Fibroblast of skin of left biceps (primary cell): Measurements from ENCODE around the gene CENPP.

Experiments
- DNase-seq, 2 experiments: peaks; one replicate each; pipeline ENCODE4 v3.0.0-alpha.2; 2013; ENCODE audit warnings: low read depth in 2 of 2

CENPP gene

DNA sequence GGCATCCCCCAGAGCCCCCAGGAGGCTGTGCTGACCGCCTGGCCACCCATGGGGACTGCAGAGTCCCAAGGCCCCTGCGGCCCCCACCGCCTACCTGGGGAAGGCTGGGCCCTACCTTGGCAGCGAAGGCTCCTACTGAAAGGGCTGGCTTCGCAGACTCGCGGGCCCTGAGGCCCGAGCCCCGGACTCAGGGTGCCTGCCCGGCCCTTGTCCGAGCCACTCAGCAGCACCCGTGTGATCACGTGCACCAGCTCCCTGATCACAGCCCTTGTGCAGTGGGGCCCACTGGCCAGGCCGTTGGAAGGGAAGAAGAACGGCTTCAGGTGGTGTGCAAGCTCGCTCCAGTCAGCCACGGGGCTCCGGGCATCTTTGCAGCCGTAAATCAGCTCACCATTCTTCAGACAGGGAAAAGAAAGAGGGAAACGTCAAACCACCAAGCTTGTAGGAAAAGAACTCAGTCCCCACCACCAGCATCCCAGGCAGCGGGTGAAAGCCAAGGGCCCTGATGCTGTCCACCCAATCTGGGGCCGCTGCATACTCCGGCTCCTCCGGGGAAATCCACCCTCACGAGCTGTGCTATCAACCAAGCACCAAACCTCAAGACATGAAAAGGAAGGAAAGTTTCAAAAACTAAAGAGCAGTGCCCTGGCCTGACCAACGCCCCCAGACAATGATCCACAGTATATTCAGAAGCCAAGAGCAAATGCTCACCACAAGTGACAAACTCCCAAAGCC lies 312.3 kb downstream of the CENPP start:
- no peak for DNase-seq

DNA sequence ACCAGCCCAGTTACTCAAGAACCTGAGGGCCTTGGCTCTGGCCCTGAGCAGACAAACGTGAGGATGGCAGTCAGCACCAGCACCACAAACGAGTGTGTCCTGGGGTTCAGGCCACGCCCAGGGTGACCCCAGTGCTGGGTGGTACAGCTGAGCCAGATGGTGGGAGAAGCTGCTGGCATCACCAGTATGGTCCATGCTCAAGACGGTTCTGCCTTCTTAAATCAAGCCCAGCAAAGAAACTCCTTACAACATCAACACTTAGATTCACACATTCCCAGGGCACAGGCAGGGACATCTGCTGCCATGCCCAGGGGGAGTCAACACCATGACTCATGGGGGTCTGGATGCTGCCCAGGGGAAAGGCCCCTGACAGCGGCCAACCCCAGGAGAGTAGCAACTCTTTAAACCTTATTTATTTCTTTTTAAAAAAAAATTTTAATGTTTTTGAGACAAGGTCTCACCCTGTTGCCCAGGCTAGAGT lies 312.9 kb downstream of the CENPP start:
- no peak for DNase-seq

DNA sequence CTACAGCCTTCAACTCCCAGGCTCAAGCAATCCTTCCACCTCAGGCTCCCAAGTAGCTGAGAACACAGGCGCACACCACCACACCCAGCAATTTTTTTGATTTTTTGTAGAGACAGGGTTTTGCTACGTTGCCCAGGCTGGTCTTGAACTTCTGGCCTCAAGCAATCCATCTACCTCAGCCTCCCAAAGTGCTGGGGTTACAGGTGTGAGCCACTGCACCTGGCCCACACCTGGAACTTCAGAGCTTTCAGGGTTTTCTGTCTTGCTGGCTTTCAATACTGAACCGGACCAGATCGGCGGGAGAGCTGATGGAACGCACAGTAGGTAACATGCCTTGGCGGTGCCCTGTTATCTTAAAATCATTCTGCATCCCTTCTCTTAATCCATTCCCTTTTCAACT lies 313.4 kb downstream of the CENPP start:
- DNase-seq, result no peak

DNA sequence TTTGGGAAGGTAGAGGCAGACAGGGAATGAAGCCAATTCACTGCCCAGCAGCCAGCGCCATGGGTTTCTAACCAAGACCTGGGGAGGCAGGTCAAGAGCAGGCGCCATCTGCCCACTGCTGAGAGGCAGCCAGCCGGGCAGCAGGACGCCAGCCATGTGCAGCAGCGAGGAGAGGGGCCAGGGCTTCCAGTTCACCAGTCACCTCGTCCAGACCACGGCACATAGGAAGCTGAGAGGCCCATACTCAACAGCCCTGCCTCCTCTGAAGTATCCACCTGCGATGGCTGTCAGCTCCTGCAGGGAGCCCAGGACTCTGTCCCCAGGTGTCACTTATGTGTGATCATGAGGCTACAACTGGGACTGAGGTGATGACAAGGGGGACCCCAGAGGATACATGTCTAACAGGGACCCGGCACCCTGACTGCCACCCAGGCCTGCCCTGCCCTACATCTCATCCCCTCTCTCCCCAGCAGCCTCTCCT lies 314.1 kb downstream of the CENPP start:
- DNase-seq, result no peak

DNA sequence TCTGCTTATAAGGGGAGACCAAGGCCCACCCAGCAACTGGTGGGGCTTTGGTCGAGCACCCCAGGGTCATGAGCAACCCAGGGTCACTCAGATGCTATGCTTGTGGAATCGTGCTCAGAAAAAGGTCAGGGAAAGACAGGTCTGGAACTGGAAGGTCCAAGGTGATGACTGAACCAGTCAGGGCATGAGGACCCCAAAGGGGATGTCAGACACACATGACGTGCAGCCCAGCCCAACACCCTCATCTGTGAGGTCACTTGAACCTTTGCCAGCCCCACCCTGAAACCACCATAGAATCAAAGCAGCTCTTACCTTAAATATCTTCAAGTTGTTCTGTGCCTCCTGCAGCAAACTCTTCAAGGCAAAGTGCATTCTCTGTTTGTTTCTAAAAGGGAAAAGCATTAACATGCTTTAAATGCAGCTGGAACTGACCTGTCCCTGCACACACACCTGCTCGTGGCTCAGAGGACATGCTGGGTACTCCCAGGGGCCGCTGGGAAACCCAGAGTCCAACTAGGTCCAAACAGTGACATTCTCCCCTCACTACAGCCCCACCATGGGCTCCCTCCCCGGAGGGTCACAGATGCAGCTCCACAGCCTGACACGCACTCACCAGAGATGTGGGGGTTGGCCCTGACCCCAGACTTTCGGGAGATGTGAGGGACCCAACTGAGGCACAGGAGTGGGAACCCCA lies 314.8 kb downstream of the CENPP start:
- no peak for DNase-seq

DNA sequence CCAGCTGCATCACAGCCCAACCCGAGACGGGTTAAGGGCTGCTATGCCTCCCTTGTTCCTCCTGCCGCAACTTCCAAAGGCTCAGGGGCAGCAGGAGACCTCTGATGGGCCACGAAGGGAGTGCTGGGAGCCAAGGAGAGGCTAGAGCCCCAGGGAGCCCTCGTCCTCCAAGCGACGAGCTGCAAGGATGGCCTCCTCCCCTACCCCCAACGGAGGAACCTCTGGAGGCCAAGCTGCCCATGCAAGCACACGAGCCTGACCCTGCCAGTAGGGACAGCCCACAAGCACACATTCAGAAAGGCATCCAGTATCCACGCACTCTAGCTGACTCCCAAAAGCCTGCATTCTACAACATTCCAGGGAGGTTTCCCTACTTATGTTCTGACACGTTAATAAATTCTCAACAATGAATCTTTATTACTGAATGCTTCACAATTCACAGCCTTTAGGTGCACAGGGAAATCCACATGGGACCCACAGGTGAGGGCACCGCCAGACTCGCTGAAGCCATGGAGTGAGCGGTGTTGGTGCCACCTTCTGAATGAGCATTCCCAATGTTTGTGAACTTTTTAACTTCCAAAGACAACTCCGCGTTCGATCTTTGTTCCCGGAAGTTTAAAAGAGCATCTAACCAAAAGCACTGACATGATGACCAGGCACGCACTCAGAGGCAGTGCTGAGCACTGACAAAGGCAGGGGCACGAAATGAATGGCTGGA lies 315.5 kb downstream of the CENPP start:
- no peak for DNase-seq

DNA sequence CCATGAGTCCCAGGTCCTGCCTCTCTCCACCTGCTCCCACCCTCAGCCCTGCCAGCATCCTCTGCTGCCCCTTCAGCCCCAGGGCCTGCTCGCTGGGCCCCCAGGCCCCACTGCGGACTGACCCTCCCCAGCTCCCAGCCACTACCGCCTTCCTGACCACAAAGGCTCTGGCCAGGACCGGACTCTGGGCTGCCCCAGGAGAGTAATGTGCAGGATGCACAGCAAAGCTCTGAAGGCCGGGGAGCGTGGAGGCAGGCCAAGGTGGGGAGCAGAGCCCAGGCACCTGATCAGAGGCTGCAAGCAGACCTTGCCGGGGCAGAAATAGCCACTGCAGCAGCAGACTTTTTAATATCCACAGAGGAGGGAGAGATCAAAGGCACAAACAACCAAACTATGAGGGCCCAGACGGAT lies 316.3 kb downstream of the CENPP start:
- DNase-seq, result no peak

DNA sequence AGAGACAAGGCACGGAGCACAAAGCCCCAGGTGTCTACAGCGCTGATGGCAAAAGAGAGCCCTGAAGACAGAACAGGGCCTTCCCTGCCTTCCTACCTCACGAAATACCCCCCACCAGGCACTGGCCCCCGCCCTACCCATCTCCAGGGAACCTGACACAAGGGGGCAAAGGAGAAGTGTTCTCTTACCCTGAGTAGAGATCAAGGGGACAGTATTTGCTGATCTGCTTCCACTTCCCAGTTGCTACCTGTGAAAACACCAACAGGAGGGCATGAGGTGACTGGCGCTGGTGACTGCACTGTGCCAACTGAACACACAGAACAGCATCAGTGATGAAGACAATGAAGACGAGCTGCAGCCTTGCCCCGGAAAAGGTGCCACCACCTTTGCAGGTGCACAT lies 316.8 kb downstream of the CENPP start:
- DNase-seq, result no peak

DNA sequence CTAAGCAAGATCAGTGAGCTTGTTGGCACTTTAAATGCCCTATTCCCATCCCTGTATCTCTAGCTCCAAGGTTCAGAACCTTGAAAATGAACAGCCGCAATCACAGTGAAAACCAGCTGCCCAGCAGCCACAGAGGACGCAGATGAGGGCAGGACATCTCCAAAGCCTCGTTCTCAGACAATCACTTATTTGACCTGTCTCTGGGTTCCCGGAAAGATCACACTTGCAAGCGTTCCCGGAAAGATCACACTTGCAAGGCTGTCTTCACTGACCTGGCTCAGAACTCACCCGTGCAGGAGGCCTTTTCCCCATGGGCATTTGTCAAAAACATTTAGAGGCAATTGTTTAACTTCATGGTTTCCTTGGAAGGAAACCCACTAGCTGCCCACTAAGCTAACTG lies 318.5 kb downstream of the CENPP start:
- no peak for DNase-seq

DNA sequence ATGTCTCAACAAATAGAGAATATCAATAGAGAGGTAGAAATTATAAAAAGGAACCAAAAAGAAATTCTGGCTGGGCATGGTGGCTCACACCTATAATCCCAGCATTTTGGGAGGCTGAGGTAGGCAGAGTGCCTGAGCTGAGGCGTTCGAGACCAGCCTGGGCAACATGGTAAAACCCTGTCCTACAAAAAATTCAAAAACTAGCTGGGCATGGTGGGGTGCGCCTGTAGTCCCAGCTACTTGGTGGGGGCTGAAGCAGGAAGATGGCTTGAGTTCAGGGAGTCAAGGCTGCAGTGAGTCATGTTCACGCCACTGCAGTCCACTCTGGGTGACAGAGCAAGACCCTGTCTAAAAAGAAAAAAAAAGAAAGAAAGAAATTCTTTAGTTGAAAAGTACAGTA lies 319.3 kb downstream of the CENPP start:
- no peak for DNase-seq

DNA sequence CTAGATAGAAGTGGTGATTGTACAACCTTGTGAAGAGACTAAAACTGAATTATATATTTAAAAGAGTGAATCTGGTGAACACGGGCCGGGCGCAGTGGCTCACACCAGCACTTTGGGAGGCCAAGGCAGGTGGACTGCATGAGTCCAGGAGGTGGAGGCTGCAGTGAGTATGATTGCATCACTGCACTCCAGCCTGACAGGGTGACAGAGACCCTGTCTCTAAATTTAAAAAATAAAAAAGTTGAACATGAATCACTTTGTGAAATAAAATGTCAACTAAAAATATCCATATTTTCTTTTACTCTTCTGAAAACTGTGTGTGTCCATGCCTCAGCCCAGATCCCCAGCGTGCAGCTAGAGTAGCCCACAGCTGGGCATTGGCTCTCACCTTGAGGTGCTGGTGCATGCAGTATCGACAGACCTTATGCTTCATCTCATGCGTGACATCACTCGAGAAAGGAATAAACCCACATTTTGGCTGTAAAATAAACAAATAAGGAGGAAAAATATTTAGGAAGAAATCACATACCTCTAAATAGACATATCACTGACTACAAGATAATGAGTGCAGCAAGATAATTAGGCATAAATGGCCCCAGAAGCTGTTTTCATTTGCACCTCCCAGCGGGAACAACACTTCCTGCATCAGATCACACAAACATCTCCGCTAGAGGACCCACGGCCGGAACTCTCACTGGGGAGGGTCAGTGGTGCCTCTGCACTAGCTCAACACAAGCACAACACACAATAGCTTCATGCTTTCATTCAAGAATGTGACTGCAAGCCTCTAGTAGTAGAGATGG lies 322.1 kb downstream of the CENPP start:
- DNase-seq, result no peak

DNA sequence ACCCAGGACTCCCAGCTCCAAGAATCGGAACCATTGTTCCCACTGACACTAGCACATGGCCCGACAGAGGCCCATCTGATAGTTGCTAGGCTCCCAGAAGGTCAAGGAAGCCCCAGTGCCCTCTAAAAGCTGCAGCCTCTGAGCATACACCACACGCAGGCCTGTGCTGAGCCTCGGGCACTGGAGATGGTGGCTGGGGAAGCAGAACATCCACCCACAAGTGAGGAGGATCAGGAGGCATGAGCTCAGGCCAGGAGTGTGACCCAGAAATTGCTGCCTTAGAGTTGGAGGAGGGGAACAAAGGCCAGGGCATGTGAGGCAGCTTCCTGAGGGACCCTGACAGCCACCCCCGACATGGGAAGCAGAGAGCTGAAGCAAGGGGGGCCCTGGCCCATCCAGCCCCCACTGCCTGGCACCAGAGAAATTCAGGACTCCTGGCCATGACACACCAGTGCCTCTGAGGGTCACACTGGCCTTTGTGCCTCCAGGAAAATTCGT lies 322.8 kb downstream of the CENPP start:
- DNase-seq, result no peak

DNA sequence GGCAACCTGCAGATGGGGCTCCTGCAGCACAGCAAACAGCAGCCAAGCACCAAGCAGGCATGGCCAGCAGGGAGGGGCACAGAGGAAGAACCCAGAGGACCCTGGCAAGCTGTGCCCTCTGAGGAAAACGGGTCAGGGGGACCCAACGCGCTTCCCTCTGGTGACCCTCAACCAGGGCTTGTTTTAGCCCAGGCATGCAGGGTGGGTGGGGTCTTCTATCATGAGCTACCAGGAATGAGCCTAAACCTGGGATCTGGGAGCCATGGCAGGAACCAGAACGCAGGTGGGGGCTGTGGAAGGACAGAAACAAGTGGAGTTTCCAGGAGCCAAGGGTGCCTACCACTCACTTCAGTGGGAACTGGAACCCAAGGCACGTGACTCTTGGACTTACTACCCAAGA lies 323.3 kb downstream of the CENPP start:
- DNase-seq, result no peak

DNA sequence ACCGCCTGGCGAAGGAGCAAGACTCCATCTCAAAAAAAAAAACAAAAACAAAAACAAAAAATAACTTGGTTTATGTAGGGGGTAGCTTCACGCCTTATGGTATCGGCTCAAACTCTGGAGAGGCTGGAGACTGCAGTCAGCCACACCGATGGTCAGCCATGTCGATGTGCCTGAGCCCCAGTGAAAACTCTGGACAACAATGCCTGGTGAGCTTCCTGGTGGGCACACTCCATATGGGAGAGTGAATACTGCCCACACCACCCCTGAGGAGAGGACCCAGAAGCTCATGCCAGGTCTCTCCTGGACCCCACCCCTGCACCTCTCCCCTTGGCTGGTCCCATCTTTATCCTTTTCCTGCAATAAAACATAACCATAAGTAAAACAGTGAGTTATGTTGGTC lies 324.5 kb downstream of the CENPP start:
- no peak for DNase-seq

DNA sequence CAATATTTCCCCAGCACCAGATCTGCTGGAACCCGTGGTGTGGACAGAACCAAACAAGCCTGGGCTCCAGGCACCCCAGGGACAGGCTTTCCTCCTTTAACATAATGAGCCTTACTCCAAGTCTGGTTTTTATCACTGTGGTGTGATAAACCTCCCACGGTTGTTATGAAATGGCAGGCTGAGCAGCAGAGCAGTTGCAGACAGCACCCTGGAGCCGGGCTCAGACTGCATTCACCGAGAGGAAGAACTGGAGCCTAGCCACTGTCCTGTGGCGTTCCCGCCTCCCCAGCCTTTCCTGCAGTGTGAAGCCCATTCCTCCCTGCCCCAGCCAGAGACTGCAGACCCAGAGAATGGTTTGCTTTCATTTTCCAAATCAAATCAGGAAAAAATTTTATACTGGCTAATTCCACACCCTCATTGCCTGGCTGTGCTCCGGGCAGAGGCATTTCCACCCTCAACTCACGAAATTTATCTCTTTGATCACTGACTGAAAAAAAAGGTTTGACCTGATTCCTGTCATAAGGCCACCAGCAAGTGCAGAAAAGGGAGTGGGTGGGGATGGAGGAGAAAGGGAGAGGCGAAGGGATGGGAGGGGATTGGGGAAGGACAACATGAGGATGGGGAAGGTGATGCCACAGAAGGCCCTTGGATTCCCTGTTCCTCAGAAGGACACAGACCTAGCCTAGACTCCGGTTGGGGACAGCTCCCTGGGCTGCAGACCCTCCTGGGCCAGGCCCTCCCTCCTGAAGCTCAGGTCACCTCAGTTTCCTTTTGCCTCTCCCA lies 325.3 kb downstream of the CENPP start:
- no peak for DNase-seq

DNA sequence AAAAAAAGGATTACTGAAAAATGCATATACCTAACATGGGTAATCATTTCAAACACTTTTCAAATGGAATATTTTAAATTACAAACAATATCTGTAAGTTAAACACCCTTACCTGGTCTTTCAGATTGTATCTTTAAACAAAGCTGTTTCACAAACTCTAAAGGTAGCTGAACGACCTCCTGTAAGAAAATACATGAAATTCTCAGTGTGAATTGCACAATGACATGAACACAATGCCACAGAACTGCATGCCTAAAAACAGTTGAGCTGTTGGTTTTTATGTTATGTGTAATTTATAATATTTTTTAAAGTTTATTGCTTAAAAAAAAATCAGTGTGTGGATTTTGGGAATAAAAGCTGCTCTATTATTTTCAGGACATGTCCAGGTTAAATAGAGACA lies 326.7 kb downstream of the CENPP start:
- no peak for DNase-seq

DNA sequence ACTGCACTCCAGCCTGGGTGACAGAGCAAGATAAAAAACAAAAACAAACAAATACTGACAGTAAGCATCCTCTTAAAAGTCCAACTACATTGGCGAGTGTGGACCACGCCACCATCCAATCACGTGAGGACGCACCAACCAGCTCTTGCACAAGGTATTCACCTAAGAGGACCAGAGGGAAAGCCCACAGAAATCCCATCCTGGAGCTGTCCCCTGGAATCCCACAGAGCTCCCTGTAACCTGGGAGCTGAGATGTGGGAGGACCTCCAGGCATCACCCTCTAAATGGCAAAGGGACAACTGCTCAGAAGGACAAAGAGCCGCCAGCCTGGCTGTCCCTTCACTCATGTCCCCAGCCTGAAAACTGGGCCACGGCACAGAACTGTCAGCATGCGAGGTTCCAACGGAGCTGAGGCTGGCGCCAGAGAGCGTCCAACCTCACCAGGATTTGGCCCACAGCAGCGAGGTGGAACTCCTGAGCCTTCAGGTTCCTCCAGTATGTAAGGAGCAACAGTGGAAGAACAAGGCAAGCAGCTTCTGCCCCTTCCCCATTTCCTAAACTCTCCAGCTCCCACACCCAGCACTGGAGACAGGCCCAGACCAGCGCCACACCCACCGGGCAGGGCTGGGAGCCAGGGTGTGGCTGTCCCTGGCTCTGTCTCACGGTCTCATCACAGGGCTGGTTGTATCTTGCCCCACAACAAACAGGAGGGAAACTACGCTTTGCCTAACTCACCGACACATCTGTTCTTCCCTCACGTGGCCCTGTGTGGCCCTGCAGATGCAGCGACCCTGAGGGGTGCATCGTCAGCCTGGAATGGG lies 328.9 kb downstream of the CENPP start:
- no peak for DNase-seq

DNA sequence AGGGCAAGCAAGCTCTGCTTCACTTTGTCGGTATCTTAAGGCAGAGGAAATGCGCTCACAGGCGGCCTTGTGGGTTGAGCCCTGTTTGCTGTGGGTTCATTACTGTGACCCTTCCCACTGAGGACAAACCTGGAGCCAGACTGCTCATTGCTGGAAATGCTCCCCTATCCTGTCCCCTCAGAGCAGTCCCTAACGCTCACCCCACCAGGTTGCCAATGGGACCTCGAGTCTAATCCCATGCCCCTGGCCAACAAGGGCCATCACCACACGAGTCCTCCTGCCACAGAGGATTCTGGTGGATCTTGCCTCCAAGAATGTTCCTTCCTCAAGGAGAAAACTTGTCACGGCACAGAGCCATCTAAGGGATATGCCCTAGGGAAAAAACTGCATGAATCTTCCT lies 329.6 kb downstream of the CENPP start:
- DNase-seq, result no peak

DNA sequence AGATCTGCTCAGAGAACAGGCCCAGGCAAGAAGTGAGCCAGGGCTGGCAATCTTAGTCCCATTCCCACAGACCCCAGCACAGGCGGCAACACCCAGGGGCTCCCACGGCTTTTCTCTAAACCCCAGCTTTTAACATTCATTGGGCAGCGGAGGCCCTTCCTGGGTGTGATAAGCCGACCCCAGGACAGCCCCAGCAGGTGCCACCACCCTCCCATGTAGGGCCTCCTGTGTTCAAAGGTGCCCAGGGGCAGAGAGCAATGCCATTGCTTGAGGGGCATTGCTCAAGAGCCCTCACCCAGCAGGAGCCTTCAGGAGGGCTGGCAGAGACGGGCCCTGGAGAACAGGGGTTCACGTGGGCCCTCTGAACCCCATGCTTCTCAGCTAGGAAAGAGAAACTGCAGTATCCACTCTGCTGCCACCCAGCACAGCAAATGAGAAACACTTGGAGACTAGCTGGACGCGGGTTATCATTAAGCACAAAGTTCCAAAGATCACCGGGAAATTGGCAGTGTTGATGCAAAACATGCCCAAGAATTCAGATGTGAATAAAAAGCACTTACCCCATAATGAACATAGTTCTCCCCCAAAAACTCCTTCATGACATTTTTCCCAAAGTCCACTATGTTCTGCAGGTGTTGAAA lies 330.3 kb downstream of the CENPP start:
- no peak for DNase-seq

DNA sequence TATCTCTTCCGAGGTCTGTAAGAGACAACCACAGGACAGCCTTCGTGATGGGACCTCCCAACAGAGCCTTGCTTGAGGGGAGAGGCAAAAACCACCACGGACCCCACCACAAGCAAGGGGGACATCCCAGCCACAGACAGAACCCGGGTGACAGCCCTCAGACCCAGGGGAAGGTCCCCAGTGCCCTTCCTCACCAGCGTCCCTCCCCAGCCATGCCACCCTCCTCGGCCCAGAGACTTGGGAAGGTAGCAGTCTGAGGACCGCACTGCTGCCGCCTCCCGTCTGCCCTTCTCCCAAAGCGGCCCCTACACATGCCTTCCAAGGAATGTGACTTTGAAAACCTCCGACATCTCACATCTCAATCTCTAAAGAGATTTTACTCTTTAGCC lies 330.8 kb downstream of the CENPP start:
- no peak for DNase-seq
